Central memory CD4-positive, alpha-beta T cell (primary cell): ENCODE results near the gene CGB5.
A peak's percentile ranks its signal among the peaks of the same experiment; 100 is the strongest.
"Not testable (repeated sequence)": the region's sequence is repeated elsewhere in the genome, so short reads cannot be mapped to it uniquely, and the experiment has no call there.

Experiments used
- DNase-seq: peaks from one replicate; pipeline ENCODE4 v3.0.0; 2022
- total RNA-seq, 3 experiments: gene quantifications; one replicate each; lab custom pipeline; 2026; lab: John Stamatoyannopoulos, UW

Gene CGB5
- 0 reads per million in 3 experiments for total RNA-seq

- not testable (repeated sequence) for DNase-seq
Measured at GRCh38 chr19:49043548-49043947, at the start of gene CGB5. CGB5 (plus strand) TSS chr19:49043848; CDS start chr19:49044210, 362 bp downstream.

- no peak for DNase-seq
Measured at GRCh38 chr19:48994035-48994386, 49.6 kb upstream of the CGB5 start.

- peak; percentile 18 for DNase-seq
Measured at GRCh38 chr19:48997972-48998371, 45.7 kb upstream of the CGB5 start.

GRCh38 chr19:48999481-49000325, 43.9 kb upstream of the CGB5 start:
- peak; percentile 60 for DNase-seq

- DNase-seq: no peak
Measured at GRCh38 chr19:49004133-49004532, 39.5 kb upstream of the CGB5 start.

- no peak for DNase-seq
Measured at GRCh38 chr19:49004964-49005614, 38.6 kb upstream of the CGB5 start.

GRCh38 chr19:49006905-49007304, 36.7 kb upstream of the CGB5 start:
- no peak for DNase-seq

- no peak for DNase-seq
Measured at GRCh38 chr19:49009828-49010227, 33.8 kb upstream of the CGB5 start.

GRCh38 chr19:49010453-49010852, 33.2 kb upstream of the CGB5 start:
- no peak for DNase-seq

GRCh38 chr19:49011194-49011593, 32.5 kb upstream of the CGB5 start:
- DNase-seq: no peak

- DNase-seq: no peak
Measured at GRCh38 chr19:49014123-49014869, 29.4 kb upstream of the CGB5 start.

GRCh38 chr19:49014870-49015255, 28.8 kb upstream of the CGB5 start:
- no peak for DNase-seq

- no peak for DNase-seq
Measured at GRCh38 chr19:49016067-49016839, 27.4 kb upstream of the CGB5 start.

- DNase-seq: no peak
Measured at GRCh38 chr19:49017041-49017665, 26.5 kb upstream of the CGB5 start, which contains the start of gene LHB. LHB (minus strand) TSS chr19:49017091; CDS start chr19:49017081, 10 bp downstream.

GRCh38 chr19:49017666-49018351, 25.8 kb upstream of the CGB5 start:
- DNase-seq: peak; percentile 62

GRCh38 chr19:49018388-49019241, 25.0 kb upstream of the CGB5 start:
- DNase-seq: peak; percentile 27

GRCh38 chr19:49019242-49019932, 24.3 kb upstream of the CGB5 start:
- DNase-seq: peak; percentile 40

- no peak for DNase-seq
Measured at GRCh38 chr19:49020342-49020741, 23.3 kb upstream of the CGB5 start.
